ENCODE results near the gene INPP4B.
"Not testable (repeated sequence)": the region's sequence is repeated elsewhere in the genome, so short reads cannot be mapped to it uniquely, and the experiment has no call there.

The INPP4B gene

DNA sequence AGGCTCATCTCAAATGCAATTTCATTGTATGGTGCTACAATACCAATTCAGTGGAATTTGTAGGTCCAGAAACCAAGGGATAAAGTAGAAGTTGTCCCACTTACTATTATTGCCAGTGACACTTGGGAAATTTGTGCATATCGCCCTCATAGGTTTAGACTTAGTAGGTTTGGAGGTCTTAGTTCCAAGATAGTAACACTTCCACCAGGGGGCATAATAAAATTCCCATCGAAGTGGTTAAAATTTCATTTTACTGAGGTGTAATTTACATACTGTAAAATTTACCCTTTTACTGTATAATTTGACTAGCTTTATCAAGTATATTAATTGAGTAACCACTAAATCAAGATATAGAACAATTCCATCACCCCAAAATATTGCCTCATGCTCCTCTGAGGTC lies 174.6 kb downstream of the INPP4B start:
- no peak for DNase-seq

DNA sequence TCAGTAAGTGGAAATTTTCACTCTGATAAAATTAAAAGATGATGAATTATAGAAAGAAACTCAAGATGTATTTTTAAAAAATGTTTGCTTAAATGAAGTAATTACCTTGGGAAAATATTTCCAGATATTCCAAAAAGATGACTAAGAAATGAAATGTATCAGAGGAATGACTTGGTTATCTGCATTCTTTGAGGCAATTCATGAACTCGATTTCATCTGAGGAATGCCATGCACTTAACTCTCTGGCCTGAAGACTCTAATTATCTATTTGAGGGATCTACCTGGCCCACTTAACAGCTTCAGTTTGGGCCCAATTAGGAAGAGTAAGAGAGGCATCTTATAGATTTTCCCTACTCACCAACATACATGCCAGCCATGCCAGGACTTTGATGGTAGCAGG lies 182.3 kb downstream of the INPP4B start:
- no peak for DNase-seq

DNA sequence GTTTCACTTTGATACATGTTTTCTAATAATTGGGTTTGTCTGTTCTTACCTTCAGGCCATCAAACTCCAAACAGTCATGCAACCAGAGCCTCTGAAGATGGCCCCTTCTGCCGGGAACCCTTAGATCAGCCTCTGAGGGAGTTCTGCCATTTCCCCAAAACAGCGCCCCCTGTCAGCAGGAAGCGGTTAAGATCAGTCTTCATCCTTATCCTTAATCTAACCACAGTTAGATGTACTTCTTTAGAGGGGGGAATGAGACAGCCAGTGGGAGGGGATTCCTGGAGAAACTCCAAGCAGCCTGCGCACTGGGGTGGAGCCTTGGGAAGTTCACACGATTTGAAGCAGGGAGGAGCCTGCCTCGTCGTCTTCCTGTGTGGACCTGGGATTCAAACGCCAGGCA lies 185.4 kb downstream of the INPP4B start:
- DNase-seq, result no peak

DNA sequence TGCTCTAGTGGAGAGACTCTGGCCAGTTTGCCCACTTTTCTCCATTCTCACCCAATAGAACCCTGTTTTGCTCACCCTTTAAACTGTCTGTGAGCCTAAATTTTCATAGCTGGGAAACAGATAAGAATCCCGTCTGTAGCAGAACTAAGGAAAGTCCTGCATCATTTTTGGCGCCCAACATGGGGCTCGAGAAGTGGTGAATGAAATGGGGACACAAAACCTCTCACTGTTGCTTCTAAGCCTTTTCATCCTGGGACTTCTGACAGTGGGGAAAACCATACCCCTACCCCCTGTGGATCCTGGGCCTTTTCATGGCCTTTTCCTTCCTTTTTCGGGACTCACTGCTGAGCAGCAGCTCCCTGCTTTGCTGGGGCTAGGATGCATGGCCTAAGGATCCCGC lies 189.9 kb downstream of the INPP4B start:
- DNase-seq, result peak in 1 of 5 donors; percentile 9

DNA sequence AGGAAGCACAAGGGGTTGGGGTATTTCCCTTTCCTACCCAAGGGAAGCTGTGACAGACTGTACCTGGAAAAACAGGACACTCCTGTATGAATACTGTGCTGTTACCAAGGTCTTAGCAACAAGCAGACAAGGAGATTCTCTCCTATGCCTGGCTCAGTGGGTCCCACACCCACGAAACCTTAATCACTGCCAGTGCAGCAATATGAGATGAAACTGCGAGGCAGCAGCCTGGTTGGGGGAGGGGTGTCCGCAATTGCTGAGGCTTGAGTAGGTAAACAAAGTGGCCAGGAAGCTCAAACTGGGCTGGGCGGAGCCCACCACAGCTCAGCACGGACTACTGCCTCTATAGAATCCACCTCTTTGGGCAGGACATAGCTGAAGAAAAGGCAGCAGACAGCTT lies 197.7 kb downstream of the INPP4B start:
- DNase-seq, result no peak

DNA sequence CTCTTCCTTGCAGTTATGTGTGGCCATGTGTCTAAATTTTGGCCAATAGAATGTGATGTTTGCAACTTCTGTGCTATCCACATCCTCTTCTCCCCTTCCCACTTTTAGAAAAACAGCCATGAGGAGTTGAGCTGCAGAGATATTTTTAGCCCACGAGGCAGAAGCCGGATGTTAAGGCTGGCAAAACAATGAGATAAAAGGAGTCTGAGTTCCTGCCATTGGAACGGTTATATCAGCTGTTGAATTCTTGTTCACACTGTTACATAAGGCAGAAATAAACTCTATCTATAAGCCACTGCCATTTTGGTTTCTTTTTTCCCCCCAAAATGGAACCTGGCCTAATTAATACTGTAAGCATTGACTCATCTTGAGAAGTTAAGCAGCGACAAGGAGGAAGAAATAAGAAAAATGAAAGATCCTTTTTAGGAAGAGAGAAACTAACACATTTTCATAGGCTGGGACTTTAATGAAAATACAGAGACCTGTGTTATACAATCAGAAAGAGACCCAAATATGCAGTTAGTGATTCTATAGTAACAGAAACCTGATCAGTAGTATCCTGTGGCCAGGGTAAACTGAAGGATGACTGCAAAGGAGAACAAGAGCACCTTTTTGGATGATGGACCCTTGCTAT lies 200.5 kb downstream of the INPP4B start:
- DNase-seq, result peak in 1 of 5 donors; percentile 48

DNA sequence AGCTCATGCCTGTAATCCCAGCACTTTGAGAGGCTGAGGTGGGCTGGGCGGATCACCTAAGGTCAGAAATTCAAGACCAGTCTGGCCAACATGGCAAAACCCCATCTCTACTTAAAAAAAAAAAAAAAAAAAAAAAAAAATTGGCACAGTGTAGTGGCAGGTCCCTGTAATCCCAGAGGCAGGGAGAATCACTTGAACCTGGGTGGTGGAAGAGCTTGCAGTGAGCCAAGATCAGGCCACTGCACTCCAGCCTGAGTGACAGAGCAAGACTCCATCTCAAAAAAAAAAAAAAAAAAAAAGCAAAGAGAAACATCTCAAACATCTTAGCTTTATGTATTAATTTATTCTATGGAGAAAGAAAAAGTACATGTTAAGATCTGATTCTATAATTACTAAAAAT lies 201.5 kb downstream of the INPP4B start:
- DNase-seq, result not testable (repeated sequence)

DNA sequence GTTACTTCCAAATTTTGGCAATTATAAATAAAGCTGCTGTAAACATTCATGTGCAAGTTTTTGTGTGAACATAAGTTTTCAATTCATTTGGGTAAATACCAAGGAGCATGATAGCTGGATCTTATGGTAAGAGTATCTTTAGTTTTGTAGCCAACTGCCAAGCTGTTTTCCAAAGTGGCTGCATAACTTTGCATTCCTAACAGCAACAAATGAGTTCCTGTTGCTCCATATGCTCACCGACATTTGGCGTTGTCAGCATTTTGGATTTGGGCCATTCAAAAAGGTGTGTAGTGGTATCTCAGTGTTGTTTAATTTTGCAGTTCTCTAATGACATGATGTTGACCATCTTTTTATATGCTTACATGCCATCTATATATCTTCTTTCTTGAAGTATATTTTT lies 208.5 kb downstream of the INPP4B start:
- no peak for DNase-seq

DNA sequence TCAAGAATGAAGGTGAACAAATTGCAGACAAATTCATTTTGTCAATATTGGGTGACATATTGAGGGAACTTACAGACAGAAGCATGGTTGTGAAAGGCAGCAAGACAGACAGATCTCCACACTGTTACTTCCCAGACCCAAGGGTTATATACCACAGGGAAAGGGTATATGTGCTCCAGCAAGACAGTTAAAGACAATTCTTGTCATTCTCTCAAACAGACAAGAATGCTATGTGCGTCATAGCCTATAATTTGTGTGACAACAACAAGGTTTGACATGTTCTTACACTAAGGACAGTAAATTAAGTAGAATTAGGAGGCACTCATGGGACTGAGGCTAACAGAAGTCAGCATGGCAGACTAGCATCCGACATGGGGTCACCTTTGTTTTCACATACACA lies 214.3 kb downstream of the INPP4B start:
- DNase-seq, result no peak

DNA sequence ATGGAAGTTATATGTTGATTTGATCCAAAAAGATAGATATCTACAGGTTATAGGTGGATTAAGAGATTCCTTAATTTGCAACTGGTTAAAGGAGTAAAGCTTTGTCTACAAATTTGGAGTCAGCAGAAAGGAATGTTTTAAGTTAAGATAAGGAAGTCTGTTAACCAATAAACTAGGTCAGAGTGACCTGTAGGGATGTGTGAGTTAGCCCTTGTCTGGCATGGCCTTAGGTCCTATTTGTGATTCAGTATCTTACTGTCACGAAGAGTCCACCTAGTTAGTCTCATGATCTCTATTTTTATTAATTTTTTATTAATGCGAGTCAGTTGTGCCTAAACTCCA lies 230.8 kb downstream of the INPP4B start:
- no peak for DNase-seq

DNA sequence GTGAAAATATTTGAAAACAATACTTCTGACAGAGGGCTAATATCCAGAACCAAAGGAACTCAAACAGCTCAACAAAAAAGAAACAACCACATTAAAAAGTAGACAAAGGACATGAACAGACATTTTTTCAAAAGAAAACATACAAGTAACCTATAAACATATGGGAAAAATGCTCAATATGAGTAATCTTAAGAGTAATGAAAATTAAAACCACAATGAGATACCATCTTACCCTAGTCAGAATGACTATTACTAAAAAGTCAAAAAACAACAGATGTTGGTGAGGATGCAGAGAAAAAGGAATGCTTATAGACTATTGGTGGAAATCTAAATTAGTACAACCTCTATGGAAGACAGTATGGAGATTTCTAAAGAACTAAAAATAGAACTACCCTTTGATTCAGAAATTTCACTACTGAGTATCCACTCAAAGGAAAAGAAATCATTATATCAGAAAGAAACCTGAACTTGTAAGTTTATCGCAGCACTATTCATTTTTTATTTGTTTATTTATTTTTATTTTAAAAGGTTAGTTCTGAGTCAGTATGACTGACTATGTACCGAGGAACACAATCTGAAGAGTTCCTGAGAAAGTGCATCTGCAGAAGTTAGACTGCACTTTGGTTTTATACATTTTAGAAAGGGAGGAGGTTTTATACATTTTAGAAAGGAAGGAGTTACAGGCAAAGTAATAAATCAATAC lies 231.3 kb downstream of the INPP4B start:
- no peak for DNase-seq

DNA sequence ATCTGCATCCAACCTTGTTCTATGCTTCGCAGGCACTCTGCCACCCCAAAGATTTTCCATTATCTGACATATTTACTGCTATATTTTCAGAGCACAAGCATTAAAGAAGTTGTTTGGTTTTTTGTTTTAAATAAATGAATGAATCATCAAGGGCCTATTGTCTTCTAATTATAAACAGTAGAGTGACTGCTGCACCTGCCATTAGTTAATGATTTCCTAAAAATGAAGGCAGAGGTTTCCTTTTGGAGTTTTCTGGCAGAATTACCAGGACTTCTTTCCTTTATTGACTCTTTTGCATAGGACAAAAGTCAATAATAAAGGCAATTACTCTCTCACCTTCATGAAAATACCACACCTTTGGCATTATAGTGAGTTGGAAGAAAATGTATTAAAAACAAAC lies 238.1 kb downstream of the INPP4B start:
- DNase-seq, result no peak

DNA sequence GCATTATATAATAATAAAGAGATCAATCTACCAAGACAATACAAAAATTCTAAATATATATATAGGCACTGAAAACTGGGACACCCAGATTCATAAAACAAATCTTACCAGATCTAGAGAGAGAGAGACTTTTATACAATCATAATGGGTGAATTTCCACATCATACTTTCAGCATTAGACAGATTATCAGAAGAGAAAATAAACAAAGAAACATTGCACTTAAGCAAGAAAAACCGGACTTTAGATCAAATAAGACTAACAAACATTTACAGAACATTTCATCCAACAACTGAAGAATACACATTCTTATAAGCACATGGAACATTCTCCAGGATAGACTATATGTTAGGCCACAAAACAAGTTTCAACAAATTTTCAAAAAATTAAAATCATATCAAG lies 245.1 kb downstream of the INPP4B start:
- no peak for DNase-seq

DNA sequence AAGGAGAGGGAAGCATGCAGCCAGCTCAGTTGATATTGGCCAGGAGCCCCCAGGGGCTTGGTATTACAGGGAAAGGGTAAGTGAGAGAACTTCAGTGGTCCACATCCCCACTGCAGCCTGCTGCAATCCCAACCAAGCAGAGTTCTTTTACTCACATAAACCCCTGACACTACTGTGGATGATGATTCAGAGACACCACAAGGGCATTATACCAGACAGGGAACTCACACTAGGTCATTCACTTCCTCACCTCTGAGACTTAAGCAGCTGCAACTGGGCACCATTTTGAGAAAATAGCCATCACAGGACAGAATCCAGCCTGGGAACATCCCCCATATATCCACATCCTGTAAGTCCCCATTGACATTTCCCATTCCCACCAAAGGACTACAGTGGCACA lies 248.0 kb downstream of the INPP4B start:
- DNase-seq, result no peak

DNA sequence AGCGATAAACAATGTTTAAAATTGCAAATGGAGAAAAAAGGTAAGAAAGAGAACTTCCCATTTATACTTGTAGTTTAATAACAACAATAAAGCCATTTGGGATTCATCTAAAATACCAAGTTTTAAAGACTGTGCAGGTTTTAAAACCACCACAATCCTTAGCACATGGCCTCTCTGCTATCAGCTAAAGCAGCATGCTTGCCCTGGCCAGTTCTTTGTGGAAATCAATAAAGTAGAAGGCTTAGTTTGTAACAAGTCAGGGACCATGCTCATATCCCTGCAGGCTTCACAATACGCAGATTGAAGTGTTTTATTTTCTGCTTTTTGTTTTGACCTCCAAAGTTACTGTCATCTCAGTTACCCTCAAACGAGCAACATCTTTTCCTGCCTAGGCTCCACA lies 249.5 kb downstream of the INPP4B start:
- DNase-seq, result no peak

DNA sequence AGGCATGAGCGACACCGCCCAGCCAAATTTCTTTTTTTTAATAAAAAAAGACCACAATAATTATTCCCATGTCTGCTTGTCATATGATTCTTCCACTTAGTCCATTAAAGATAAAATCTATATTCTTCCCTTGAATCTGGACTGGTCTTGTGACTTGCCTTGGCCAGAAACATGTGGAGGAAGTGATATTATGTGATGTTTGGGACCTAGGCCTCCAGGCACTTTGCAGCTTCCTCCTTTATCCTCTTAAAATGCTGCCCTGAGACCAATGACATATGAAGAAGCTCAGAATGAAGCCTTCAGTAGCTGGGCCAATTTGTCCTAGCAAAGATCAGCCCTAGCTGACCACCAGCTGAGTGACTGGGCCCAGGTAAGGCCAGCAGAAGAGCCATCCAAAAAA lies 250.0 kb downstream of the INPP4B start:
- no peak for DNase-seq

DNA sequence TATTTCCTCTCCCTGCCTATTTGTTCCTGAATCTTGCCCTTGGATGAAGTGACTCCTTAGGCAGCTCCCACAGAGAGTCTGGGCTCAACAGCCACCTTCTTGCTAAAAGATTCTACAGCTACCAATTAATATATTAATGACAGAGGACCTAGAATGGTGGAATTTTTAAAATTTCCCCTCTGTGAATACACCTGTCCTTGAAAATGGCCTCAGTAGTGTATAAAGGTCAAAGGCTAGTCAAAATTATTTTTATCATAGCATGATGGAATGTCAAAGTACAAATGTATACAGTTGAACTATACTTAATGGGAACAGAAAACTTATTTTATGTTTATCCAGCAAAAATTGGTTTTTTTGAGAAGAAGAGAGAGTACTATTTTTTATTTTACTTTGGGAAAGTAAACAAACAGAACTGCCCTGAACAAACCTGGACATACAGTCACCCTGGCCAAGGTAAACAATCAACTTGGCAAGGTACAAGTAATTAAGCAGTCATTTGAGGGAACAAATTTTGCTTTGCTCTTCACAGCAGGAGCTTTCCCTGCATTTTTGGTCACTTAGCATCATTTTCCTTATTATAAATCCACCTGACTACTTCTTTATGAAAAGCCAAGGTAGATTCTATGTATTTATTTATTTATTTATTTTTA lies 250.8 kb downstream of the INPP4B start:
- no peak for DNase-seq

DNA sequence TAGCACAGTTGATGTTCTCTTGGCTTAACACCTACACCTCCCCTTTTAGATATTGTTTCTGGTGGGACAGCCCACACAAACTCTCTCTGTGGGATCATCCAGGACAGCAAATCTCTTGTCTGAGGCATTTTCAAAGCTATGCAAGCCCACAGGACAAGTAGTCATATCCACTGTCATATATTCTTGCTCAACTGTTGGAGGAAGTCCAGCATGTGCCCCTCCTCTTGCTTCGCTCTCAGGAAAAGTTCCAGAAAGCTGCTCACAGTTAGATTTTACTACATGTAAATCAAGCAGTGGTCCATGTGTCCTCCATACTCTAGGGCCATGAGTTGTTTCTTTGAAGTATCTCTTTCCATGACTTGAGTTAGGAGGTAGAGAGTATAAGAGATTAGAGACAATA lies 260.7 kb downstream of the INPP4B start:
- DNase-seq, result no peak

DNA sequence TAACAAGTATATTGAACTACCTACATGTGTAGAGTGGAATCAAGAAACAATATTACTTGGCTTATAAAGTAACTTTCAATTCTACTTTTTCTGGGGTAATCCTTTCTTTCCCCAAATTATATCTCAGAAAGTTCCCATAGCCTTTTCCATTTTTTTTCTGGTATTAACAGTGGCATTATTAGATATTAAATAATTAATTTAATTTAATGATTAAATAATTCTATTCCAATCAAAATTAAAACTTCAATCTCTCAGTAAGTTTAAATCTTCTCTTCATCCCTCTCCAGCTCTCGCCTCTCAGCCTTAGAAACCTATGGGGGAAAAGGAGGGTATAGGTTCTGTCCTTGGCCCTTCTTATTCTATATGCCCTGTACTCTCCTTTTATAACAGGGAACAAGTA lies 262.4 kb downstream of the INPP4B start:
- no peak for DNase-seq

DNA sequence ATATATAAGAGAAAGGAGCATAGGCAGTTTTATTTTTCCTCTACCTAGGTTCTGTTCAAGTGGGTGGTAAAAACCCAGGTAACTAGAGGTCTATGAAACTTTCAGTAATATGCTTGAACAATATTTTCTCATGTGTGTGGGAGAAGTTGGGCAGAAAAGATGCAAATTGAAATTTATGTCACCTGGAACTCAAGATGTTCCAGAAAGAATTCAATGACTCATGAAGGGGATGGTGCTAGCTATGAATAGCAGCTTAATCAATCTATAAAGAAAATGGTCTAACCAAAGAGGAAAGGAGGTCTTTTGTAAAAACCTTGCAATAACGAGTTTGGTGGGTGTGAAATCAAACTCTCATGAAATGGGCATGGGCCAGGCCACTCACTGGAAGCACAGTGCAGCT lies 263.8 kb downstream of the INPP4B start:
- DNase-seq, result no peak

DNA sequence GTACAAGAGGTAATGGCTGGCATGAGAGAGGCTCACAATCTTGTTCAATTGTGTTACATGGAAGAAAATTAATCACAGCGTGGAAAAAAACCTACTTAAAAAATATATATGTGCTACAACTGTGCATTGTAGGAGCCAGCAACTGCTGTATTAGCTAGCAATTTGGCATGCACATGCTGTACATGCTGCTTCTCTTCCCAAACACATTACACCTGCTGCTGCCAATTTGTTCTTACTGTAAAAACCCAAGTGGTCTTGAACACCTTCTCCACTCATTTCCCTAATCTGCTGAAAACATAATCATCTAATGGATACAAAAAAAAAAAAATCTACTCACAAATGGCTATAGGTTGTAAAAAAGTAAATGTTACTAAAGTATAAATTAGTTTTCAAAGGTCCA lies 264.2 kb downstream of the INPP4B start:
- no peak for DNase-seq

DNA sequence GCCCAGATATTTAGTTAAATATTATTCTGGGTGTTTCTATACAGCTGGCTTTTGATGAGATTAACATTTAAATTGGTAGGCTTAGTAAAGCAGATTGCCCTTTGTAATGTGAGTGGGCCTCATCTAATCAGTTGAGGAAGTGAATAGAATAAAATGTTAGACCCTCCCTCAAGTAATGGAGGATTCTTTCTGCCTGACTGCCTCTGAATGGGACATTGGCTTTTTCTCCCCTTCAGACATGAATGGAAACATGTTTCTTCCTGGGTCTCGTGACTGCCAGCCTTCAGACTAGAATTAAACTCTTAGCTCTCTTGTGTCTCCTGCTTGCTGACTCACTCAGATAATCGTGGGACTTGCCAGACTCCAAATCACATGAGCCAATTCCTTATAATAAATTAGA lies 266.7 kb downstream of the INPP4B start:
- DNase-seq, result no peak

DNA sequence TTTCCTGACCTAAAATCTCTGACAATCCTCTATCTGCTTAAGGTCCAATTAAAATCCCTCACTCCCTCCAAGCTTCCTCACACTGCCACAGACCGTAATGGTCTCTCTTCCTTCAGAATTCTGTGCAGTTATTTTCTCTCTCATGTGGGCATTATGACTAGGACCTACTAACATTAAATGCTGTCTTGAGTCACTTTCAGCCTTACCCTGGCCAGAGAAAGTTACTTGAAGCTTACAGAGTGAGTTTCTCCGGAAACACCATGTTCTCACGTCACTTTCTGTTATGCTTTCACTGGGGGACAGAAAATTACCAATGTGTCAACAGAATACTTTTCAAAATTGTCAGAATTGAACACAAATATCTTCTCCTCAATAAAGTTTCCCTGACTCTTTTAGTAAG lies 271.8 kb downstream of the INPP4B start:
- DNase-seq, result peak in 1 of 5 donors; percentile 54

DNA sequence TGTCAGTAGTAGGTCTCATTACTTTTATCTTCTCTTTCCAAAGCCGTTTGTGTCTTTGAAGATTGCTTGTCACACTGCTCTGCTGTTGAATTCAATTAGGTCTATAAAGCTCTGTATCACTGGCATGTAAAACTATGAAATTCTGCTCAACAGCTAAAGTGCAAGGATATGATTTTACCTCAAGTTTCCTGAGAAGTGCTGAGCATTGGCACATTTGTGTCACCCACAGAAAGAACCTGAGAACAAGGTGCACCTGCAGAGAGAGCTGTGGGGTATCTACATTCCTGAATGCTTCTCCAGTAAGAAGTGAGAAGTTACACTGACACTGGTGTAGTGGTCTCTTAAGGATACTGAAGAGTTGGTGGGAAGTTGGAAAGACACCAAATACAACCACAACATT lies 274.0 kb downstream of the INPP4B start:
- no peak for DNase-seq
